SKM-1 (cell line): ENCODE measurements around the gene CACNA2D1.

Experiments used
- DNase-seq: peaks from one replicate; lab custom pipeline; 2025; ENCODE audit not compliant: unreplicated experiment; lab: John Stamatoyannopoulos, UW

CACNA2D1 gene

GRCh38 chr7:82289152-82289535 is 154.4 kb downstream of the CACNA2D1 start:
- DNase-seq = no peak

- no peak for DNase-seq
Measured at GRCh38 chr7:82286798-82287140, 156.8 kb downstream of the CACNA2D1 start.

DNA sequence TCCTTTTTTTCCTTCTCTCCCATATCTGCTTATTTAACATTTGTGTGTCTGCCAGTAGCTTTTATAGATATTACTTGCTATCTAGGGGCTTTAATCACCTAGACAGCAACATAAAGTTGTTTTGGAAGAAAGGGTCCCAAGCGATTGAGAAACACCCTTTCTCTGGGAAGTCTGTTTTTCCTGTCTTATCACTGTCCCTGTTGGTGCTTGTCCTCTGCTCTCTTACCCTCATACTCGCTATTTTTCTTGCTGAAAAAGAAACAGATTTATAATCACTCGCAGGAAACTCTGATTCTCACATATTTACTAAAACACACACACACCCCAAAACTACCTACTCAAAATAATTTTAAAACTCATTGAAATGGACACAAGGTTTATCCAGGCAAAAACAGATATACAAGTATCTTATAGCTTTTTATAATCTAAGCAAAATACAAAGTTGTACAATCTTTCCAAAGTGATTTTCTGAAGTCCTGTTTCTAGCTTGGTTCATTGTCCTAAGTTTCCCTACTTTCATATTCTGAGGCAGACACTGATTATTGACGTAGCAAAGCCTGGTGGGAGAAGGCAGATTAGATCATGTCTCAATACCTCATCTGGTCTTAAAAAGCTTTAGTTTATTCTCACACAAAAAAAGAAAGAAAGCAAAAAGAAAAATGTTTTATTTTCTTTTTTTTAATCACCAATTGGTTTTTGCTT is 157.3 kb downstream of the CACNA2D1 start:
- no peak for DNase-seq

- DNase-seq = no peak
Measured at GRCh38 chr7:82284936-82285519, 158.5 kb downstream of the CACNA2D1 start.

- no peak for DNase-seq
Measured at GRCh38 chr7:82275342-82275741, 168.2 kb downstream of the CACNA2D1 start.

- no peak for DNase-seq
Measured at GRCh38 chr7:82274681-82275080, 168.9 kb downstream of the CACNA2D1 start.

DNA sequence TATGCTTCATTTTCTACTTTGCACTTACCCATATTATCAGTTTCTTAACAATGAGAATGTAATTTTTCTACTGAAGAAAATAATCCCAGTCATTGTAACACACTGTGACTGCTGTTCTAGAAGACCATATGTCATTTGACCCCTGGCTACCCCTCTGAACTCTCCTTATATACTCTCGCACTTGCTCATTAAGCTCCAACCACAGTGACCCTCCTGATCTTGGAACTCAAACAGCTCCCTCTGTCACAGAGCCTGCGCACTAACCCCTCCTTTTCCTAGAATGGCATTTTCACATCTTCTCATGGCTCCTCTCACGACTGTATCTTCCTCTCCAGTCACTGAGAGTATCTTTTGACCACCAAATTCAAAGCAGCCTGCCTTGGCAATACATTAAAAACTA is 169.7 kb downstream of the CACNA2D1 start:
- DNase-seq = no peak

DNA sequence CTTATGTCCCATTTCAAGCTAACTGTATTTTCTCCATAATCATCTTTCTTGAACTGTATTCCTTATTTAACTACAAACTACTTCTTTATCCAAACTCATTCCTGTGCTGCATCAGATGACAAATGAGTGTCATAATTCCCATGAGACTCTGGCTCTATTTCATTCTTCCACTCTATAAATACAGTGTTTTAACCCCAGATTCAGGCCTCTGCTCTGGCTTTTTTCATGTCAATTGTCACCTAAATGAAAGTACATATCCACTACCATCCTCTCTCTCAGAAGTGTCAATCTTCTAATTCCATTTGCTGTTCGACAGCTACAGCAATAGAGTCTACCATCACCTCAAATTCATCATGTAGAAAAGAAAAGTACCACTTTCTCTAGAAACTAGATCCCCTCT is 172.7 kb downstream of the CACNA2D1 start:
- no peak for DNase-seq

GRCh38 chr7:82268632-82269031 is 174.9 kb downstream of the CACNA2D1 start:
- DNase-seq = no peak

GRCh38 chr7:82266081-82266480 is 177.5 kb downstream of the CACNA2D1 start:
- no peak for DNase-seq

DNA sequence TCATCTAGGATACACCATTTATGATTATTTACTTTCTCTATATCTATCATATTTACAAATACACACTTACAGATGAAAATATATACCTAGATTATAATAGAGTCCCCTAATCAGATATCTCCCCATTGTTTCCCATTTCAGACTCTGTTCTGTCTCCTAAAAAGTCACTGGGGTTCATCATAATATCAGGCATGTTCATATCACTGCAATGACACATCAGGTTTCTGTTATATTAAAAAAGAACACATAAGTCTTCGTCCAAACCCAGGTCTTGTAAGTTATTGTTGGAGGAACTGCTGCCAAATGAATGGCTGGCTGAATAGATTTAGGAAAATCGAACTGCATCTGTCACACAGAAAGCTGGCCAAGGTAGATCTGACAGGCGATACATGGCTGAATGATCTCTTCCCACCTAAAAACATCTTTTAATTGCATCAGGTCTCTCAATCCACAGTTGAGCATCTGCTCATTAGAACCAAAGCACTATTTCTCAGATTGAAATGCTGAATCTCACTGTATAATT is 178.7 kb downstream of the CACNA2D1 start:
- DNase-seq = no peak

GRCh38 chr7:82263920-82264782 is 179.4 kb downstream of the CACNA2D1 start:
- DNase-seq = no peak

DNA sequence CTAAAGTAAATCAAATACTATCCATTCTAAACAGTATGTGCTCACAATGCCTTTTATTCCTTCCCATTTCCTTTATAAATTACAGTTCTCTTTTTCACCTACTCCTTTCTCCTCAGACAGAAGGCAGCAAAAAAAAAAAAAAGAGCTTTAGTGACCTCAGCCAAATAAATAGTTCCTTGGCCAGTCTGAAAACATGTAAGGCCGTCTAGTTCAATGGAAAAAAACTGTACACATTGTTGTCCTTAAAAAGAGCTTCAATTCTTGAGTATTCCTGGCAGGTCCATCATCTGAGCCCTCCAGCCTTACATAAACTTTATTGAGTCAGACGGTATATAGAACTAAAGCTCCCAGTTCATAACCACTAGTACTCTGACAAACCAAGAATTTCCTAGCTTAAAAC is 185.4 kb downstream of the CACNA2D1 start:
- no peak for DNase-seq

- DNase-seq = no peak
Measured at GRCh38 chr7:82257118-82257695, 186.4 kb downstream of the CACNA2D1 start.

GRCh38 chr7:82255706-82256105 is 187.9 kb downstream of the CACNA2D1 start:
- no peak for DNase-seq

DNA sequence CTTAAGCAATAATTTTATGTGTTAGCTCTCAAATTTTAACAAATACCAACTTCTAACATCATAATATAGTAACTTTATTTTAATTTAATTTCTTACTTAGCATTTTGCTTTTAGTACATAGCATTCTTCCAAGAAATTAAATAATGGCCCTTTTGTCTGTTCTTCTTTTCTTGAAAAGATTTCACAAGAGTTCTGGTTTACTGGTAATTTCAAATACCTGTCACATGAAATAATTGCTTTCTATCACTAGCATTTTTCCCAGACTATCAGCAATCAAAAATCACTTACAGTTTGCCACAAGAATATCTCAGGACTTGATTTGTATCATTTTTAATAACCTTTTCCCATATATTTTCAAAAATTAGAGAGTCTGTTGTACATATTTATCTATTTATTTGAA is 193.0 kb downstream of the CACNA2D1 start:
- no peak for DNase-seq

DNA sequence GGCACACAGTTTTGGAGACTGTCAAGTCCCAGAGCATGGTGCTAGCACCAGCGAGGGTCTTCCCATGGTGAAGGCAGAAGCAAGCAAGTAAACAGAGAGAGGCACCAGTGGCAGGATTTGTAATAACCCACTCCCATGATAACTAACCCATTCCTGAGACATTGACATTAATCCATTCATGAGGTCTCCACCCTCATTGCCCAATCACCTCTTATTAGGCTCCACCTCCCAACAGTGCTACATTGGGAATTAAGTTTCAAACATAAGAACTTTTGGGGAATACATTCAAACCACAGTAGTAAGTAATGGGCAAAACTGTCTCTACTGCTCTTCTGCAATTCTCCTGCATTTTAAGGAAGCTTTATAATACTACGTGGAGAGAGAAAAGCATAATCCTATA is 193.6 kb downstream of the CACNA2D1 start:
- no peak for DNase-seq

DNA sequence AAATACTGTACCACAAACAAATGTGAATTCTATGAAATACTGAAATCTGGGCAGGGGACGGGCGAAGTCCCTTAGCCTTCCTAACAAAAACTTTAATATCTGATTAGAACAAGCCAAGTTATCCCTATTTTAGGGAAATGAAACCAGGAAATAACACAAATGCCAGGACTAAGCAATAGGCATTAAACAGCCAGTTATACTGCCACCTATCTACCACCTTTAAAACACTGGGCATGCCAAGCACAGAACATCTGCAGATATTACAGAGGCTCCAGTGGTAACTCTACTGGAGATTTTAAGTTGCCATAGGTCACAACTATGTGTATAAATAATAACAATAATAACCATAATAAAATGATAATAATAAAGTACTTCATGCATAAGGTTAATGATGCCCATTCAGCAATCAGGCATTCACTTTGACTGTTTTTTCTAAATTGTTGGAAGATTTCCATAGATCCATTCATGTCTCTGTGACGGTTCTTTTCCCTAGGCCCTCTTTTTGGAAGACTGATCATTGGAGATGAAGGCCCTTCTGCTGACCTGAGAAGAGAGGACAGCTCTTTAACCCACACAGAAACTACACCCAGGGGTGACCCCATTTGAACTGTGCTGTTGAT is 195.7 kb downstream of the CACNA2D1 start:
- no peak for DNase-seq

- no peak for DNase-seq
Measured at GRCh38 chr7:82244947-82245517, 198.5 kb downstream of the CACNA2D1 start.

- DNase-seq = no peak
Measured at GRCh38 chr7:82241356-82241755, 202.2 kb downstream of the CACNA2D1 start.

- DNase-seq = no peak
Measured at GRCh38 chr7:82235713-82236112, 207.9 kb downstream of the CACNA2D1 start.
